Mononuclear cell (primary cell): Measurements from ENCODE around the gene ERC1. TPM values are rescaled to one million over a fixed set of nuclear protein-coding genes. Genes with fewer than 3 reads are reported as not detected.
"Not testable (repeated sequence)": the region's sequence is repeated elsewhere in the genome, so short reads cannot be mapped to it uniquely, and the experiment has no call there.

Source experiments
- H3K27me3 ChIP-seq: 2 replicates; pipeline ENCODE4 v1.6.0; 2011; ENCODE audit warnings: low read length, control low read depth; ENCODE audit not compliant: insufficient read depth
- H3K4me1 ChIP-seq: 2 replicates; pipeline ENCODE4 v1.5.1; 2011; ENCODE audit warnings: mild to moderate bottlenecking, low read length, control low read depth; ENCODE audit not compliant: insufficient read depth
- H3K4me3 ChIP-seq: 2 replicates; pipeline ENCODE4 v1.5.1; 2011; ENCODE audit warnings: mild to moderate bottlenecking, low read length, moderate library complexity
- H3K9me3 ChIP-seq: 2 replicates; pipeline ENCODE4 v1.5.1; 2011; ENCODE audit warnings: low read depth, mild to moderate bottlenecking, control low read depth, low read length
- total RNA-seq: library from RNA; depleted of rRNA; stranded (reverse); fragments of >200 nt; gene quantifications from one replicate; pipeline ENCODE4 v1.2.3, GENCODE V29; 2012

ERC1 gene
- total RNA-seq, 1 donor: 30.2 TPM

GRCh38 chr12:1034243-1034642, 43.2 kb downstream of the ERC1 start:
- Histone ChIP-seq H3K27me3 (no peaks in the 10 kb centered on the region), H3K9me3 (no peaks in the 10 kb centered on the region), H3K4me1 (no peaks in the 10 kb centered on the region), H3K4me3 (no peak overlapping the region)

- H3K4me1 ChIP-seq: no peaks in the 10 kb centered on the region
- no peaks in the 10 kb centered on the region for H3K27me3 ChIP-seq
- H3K9me3 ChIP-seq: no peaks in the 10 kb centered on the region
- no peak overlapping the region for H3K4me3 ChIP-seq
These were observed 43.9 kb downstream of the ERC1 start for GRCh38 chr12:1034751-1035457.

GRCh38 chr12:1041478-1041877, 50.5 kb downstream of the ERC1 start:
- Histone ChIP-seq H3K4me1 (no peaks in the 10 kb centered on the region), H3K9me3 (no peaks in the 10 kb centered on the region), H3K27me3 (no peaks in the 10 kb centered on the region), H3K4me3 (no peak overlapping the region)

- H3K4me3 ChIP-seq: no peak overlapping the region
- H3K4me1 ChIP-seq: peaks cover 8% of the 10 kb centered on the region
- H3K27me3 ChIP-seq: no peaks in the 10 kb centered on the region
- H3K9me3 ChIP-seq: no peaks in the 10 kb centered on the region
These were observed 53.2 kb downstream of the ERC1 start for GRCh38 chr12:1044199-1044598.

- no peaks in the 10 kb centered on the region for H3K27me3 ChIP-seq
- peaks cover 8% of the 10 kb centered on the region for H3K4me1 ChIP-seq
- no peaks in the 10 kb centered on the region for H3K9me3 ChIP-seq
- H3K4me3 ChIP-seq: no peak overlapping the region
These were observed 53.7 kb downstream of the ERC1 start for GRCh38 chr12:1044696-1045095.

- H3K4me1 ChIP-seq: peaks cover 8% of the 10 kb centered on the region
- no peak overlapping the region for H3K4me3 ChIP-seq
- H3K9me3 ChIP-seq: no peaks in the 10 kb centered on the region
- H3K27me3 ChIP-seq: no peaks in the 10 kb centered on the region
These were observed 55.7 kb downstream of the ERC1 start for GRCh38 chr12:1046727-1047126.

- Histone ChIP-seq H3K9me3 (no peaks in the 10 kb centered on the region), H3K27me3 (no peaks in the 10 kb centered on the region), H3K4me1 (peaks cover 8% of the 10 kb centered on the region), H3K4me3 (no peak overlapping the region)
These were observed 57.1 kb downstream of the ERC1 start for GRCh38 chr12:1047898-1048660.

- Histone ChIP-seq H3K4me1 (peaks cover 8% of the 10 kb centered on the region), H3K4me3 (no peak overlapping the region), H3K9me3 (no peaks in the 10 kb centered on the region), H3K27me3 (no peaks in the 10 kb centered on the region)
These were observed 59.2 kb downstream of the ERC1 start for GRCh38 chr12:1050059-1050707.

GRCh38 chr12:1051672-1052071, 60.6 kb downstream of the ERC1 start:
- H3K4me3 ChIP-seq, H3K9me3 ChIP-seq, H3K27me3 ChIP-seq, H3K4me1 ChIP-seq: not testable (repeated sequence)

- Histone ChIP-seq H3K4me3 (no peak overlapping the region), H3K4me1 (no peaks in the 10 kb centered on the region), H3K9me3 (no peaks in the 10 kb centered on the region), H3K27me3 (no peaks in the 10 kb centered on the region)
These were observed 62.7 kb downstream of the ERC1 start for GRCh38 chr12:1053690-1054089.

- no peaks in the 10 kb centered on the region for H3K27me3 ChIP-seq
- peaks cover 2% of the 10 kb centered on the region for H3K9me3 ChIP-seq
- H3K4me1 ChIP-seq: no peaks in the 10 kb centered on the region
- H3K4me3 ChIP-seq: no peak overlapping the region
These were observed 63.3 kb downstream of the ERC1 start for GRCh38 chr12:1054117-1054870.

GRCh38 chr12:1056390-1056789, 65.4 kb downstream of the ERC1 start:
- Histone ChIP-seq H3K9me3 (peaks cover 6% of the 10 kb centered on the region), H3K4me1 (no peaks in the 10 kb centered on the region), H3K4me3 (no peak overlapping the region), H3K27me3 (no peaks in the 10 kb centered on the region)

GRCh38 chr12:1058423-1058822, 67.4 kb downstream of the ERC1 start:
- no peaks in the 10 kb centered on the region for H3K4me1 ChIP-seq
- H3K27me3 ChIP-seq: no peaks in the 10 kb centered on the region
- H3K9me3 ChIP-seq: peaks cover 10% of the 10 kb centered on the region
- no peak overlapping the region for H3K4me3 ChIP-seq

GRCh38 chr12:1059162-1059561, 68.1 kb downstream of the ERC1 start:
- Histone ChIP-seq H3K4me1 (no peaks in the 10 kb centered on the region), H3K9me3 (peaks cover 17% of the 10 kb centered on the region), H3K27me3 (no peaks in the 10 kb centered on the region), H3K4me3 (no peak overlapping the region)

- Histone ChIP-seq H3K4me1 (no peaks in the 10 kb centered on the region), H3K9me3 (peaks cover 21% of the 10 kb centered on the region), H3K4me3 (no peak overlapping the region), H3K27me3 (no peaks in the 10 kb centered on the region)
These were observed 72.8 kb downstream of the ERC1 start for GRCh38 chr12:1063852-1064251.
